HUES6 (cell line): ENCODE measurements around the gene AMN.
"Not testable (repeated sequence)": the region's sequence is repeated elsewhere in the genome, so short reads cannot be mapped to it uniquely, and the experiment has no call there.

ENCODE experiments used
- H3K27ac ChIP-seq: 2 replicates; pipeline ENCODE4 v1.7.0; 2013; ENCODE audit warnings: low read depth, mild to moderate bottlenecking, low read length, inconsistent platforms
- H3K27me3 ChIP-seq: 2 replicates; pipeline ENCODE4 v1.6.1; 2013; ENCODE audit warnings: low read length; ENCODE audit not compliant: control insufficient read depth, insufficient read depth
- H3K36me3 ChIP-seq: 2 replicates; pipeline ENCODE4 v1.6.1; 2013; ENCODE audit warnings: low read length; ENCODE audit not compliant: control insufficient read depth, insufficient read depth
- H3K4me1 ChIP-seq: 2 replicates; pipeline ENCODE4 v1.6.1; 2013; ENCODE audit warnings: low read length; ENCODE audit not compliant: control insufficient read depth, insufficient read depth
- H3K4me3 ChIP-seq: 2 replicates; pipeline ENCODE4 v1.5.1; 2013; ENCODE audit warnings: low read depth, low read length
- H3K9ac ChIP-seq: one replicate; pipeline ENCODE4 v1.6.1; 2013; ENCODE audit warnings: mild to moderate bottlenecking, low read length
- H3K9me3 ChIP-seq: 2 replicates; pipeline ENCODE4 v1.6.1; 2013; ENCODE audit warnings: low read depth, low read length; ENCODE audit not compliant: control insufficient read depth, insufficient read depth

The AMN gene

DNA sequence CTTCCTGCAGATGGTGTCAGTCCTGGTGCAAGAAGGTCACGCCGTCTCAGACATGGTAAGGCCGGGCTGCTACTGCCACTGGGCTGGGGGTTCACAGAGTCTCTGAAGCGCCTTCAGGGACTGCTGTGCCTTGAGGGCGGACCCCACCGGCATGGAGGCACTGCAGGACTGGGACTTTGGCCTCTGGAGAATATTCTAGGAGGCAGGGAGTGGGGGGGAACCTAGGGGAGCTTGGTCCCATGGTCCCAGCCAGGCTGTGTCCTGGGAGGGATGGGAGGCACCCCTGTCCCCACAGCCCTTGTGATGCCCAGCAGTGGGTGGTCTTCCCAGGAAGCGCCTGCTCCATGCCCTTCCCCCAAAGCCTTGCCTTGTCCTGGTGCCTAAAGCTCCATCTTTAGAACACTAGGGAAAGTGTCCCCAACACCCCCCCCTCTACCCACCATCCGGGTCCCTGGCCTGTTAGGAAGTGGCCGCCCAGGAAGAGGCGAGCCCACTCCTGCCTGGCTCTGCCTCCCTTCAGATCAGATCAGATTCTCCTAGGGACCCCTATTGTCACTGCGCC lies 1.5 kb downstream of the AMN start:
- Histone ChIP-seq H3K27me3 (peaks cover 89% of the 10 kb centered on the region), H3K4me1 (peaks cover 23% of the 10 kb centered on the region), H3K4me3 (peak overlapping the region; percentile 65), H3K27ac (no peak overlapping the region), H3K36me3 (no peaks in the 10 kb centered on the region), H3K9me3 (no peaks in the 10 kb centered on the region), H3K9ac (no peak overlapping the region)

DNA sequence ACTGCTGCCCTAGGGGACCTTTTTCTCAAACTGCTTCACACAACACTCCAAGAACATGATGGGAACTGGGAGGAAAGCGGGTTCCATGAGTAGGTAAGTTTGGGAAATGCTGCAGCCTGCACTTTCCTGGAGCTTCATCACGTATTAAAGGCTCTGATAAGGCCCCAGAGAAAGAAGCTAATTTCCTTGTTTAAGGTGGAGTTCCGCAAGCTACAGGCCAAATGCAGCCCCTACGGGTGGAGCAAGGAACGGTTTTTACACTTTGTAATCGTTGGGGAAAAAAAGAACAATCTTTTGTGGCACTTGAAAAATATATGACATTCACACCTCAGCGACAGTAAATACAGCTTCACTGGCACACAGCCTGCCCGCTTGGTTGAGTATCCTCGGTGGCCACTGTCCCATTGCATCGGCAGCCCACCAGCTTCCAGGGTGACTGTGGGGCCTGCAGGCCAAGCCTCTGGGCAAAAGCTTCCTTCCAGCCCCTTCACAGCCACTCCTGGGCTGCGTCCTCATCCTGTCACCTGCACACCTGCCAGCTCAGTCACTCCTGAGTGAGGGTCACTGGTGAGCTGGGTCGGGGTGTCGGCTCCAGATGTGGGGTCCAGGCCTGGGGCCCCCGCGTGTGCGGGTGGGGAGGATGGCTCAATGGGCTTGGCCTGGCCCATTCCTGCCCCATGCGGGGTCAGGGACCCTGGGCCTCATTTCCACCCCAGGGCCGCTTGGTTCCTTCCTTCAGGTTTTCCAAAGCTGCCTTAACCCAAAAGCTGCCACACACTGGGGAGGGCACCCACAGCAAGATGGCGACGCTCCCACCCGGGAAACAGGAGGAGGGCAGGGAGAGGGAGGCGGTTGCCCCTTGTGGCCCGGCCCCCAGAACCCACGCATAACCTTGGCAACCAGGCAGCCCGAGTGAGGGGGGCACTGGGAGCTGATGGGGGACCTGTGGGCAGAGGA lies 2.4 kb downstream of the AMN start:
- no peak overlapping the region for H3K9ac ChIP-seq
- peaks cover 98% of the 10 kb centered on the region for H3K27me3 ChIP-seq
- no peak overlapping the region for H3K27ac ChIP-seq
- no peaks in the 10 kb centered on the region for H3K36me3 ChIP-seq
- no peak overlapping the region for H3K4me3 ChIP-seq
- H3K9me3 ChIP-seq: no peaks in the 10 kb centered on the region
- H3K4me1 ChIP-seq: peaks cover 23% of the 10 kb centered on the region

DNA sequence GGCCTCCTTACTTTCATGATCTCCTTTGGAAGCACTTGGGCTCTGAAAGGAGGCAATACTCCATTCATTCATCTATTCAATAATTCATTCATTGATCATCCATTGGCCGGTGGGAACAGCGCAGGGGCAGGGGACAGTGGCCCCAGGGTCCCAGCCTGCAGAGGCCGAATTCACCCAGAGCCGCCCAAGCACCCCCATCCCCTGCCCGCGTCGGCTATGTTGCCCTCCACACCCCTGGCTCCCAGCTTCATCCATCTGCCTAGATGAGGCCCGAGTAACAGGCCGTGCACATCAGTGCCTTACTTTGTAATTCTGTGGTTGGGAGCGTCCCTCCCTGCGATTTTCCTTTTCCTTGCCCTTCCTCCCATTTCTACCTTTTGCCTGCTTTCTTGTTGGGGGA lies 3.2 kb downstream of the AMN start:
- Histone ChIP-seq H3K27me3 (peaks cover 99% of the 10 kb centered on the region), H3K4me1 (peaks cover 25% of the 10 kb centered on the region), H3K27ac (no peak overlapping the region), H3K9me3 (no peaks in the 10 kb centered on the region), H3K9ac (no peak overlapping the region), H3K4me3 (no peak overlapping the region), H3K36me3 (no peaks in the 10 kb centered on the region)

DNA sequence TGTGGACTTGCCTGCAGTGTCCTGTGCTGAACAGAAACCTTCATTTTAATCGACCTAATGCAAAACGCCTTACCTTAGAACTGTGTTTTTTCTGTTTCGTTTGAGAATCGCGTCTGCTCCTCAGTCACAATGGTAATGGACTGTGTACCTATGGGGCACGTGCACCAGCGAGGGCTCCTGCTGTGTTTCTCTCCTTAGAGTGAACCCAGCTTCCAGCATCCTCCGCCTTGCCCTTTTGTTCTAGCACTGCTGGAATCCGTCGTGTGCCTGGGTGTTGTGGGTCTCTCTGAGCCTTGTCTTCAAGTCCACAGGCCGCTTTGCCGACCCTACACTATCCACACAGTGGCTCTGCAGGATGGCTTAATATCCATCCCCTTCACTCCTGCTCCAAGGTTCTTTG lies 3.6 kb downstream of the AMN start:
- Histone ChIP-seq H3K4me3 (no peak overlapping the region), H3K4me1 (peaks cover 27% of the 10 kb centered on the region), H3K36me3 (no peaks in the 10 kb centered on the region), H3K9ac (no peak overlapping the region), H3K27ac (no peak overlapping the region), H3K9me3 (no peaks in the 10 kb centered on the region), H3K27me3 (peaks cover 99% of the 10 kb centered on the region)

DNA sequence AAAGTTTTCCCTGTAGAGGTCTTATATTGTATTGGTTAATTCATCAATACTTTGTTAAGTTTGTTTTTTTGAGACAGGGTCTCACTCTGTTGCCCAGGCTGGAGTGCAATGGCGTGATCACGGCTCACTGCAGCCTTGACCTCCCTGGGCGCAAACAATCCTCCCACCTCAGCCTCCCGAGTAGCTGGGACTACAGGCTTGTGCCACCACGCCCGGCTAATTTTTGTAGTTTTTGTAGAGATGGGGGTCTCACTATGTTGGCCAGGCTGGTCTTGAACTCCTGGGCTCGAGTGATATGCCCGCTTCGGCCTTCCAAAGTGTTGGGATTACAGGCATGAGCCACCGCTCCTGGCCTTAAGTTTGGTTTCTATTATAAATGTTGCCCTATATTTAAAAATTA lies 4.4 kb downstream of the AMN start:
- Histone ChIP-seq H3K27me3 (peaks cover 99% of the 10 kb centered on the region), H3K4me1 (peaks cover 27% of the 10 kb centered on the region)
- H3K27ac ChIP-seq, H3K9me3 ChIP-seq, H3K4me3 ChIP-seq, H3K36me3 ChIP-seq, H3K9ac ChIP-seq: not testable (repeated sequence)

DNA sequence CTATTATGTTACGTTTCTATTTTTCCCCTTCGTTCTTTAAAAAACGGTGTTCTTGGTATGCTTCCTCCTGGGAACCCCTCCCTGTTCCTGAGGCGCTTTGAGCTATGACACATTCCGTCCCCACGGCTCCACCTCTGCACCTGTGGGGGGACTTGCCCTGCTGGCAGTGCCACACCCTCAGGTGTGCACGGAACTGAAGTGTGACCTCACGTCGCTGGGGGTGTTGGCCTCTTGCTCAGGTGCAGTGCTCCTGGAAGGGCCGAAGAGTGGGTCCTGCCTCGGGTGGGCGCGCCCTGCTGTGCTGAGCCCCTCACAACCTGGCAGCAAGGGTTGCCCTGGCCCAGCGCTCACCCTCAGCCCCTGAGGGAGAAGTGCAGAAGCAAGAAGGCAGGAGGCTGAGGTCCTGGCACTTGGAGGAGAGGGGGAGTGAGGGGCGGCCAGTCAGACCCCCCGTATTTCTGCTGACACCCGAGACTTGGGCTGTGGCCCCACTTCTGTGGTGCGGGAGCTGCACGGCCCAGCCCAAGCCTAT lies 4.9 kb downstream of the AMN start:
- Histone ChIP-seq H3K27ac (no peak overlapping the region), H3K4me1 (peaks cover 27% of the 10 kb centered on the region), H3K9me3 (no peaks in the 10 kb centered on the region), H3K9ac (peak overlapping the region; percentile 49), H3K36me3 (no peaks in the 10 kb centered on the region), H3K27me3 (peaks cover 96% of the 10 kb centered on the region), H3K4me3 (peak overlapping the region; percentile 92)

DNA sequence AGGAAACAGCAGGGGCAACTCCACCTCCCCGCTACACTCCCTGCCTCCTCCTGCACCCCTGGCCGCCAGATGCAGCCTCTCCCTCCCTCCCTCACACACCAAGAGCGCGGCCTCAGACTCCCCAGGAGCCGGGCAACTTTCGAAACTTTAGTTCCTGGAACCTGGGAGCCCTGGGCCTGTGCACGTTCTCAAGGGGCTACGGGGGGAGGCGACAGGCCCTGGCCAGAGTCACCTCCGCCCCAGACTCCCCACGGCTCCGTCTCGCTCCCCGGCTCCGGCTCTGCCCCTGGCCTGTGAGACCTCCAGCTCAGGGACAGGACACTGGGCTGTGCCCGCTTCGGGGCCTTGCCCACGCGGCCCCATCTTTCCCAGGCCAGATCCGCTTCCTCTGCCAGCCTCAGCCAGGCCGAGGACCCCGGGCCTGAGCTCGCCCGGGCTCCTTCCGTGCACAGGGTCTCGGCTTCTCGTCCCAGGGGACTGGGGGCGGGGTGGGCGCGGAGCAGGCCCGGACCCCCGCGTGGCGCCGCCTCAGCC lies 5.5 kb downstream of the AMN start:
- Histone ChIP-seq H3K36me3 (peaks cover 2% of the 10 kb centered on the region), H3K9ac (peak overlapping the region; percentile 49), H3K4me1 (peaks cover 27% of the 10 kb centered on the region), H3K9me3 (no peaks in the 10 kb centered on the region), H3K27me3 (peaks cover 91% of the 10 kb centered on the region), H3K27ac (no peak overlapping the region), H3K4me3 (peak overlapping the region; percentile 92)

DNA sequence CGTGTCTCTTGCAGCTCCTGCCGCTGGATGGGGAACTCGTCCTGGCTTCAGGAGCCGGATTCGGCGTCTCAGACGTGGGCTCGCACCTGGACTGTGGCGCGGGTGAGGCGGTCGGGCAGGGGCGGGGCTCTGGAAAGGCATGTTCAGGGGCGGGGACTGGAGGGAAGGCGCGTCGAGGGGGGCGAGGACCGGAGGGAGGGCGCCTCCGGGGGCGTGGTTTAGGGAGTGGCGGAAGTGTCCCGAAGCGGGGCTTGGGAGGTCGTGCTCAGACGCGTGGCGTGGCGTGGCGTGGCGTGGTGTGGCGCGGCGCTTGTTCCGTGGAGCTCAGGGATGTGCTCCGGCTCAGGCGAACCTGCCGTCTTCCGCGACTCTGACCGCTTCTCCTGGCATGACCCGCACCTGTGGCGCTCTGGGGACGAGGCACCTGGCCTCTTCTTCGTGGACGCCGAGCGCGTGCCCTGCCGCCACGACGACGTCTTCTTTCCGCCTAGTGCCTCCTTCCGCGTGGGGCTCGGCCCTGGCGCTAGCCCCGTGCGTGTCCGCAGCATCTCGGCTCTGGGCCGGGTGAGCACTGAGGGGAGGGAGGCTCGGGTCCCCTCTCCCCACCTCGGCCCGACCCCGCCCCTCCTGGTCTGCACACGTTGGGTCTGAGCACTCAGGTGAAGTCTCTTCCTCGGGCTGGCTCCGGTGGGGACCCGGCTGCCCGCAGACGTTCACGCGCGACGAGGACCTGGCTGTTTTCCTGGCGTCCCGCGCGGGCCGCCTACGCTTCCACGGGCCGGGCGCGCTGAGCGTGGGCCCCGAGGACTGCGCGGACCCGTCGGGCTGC lies 6.2 kb downstream of the AMN start:
- Histone ChIP-seq H3K4me3 (peak overlapping the region; percentile 92), H3K27ac (no peak overlapping the region), H3K27me3 (peaks cover 84% of the 10 kb centered on the region), H3K4me1 (peaks cover 26% of the 10 kb centered on the region), H3K9ac (peak overlapping the region; percentile 49), H3K36me3 (peaks cover 8% of the 10 kb centered on the region), H3K9me3 (no peaks in the 10 kb centered on the region)

DNA sequence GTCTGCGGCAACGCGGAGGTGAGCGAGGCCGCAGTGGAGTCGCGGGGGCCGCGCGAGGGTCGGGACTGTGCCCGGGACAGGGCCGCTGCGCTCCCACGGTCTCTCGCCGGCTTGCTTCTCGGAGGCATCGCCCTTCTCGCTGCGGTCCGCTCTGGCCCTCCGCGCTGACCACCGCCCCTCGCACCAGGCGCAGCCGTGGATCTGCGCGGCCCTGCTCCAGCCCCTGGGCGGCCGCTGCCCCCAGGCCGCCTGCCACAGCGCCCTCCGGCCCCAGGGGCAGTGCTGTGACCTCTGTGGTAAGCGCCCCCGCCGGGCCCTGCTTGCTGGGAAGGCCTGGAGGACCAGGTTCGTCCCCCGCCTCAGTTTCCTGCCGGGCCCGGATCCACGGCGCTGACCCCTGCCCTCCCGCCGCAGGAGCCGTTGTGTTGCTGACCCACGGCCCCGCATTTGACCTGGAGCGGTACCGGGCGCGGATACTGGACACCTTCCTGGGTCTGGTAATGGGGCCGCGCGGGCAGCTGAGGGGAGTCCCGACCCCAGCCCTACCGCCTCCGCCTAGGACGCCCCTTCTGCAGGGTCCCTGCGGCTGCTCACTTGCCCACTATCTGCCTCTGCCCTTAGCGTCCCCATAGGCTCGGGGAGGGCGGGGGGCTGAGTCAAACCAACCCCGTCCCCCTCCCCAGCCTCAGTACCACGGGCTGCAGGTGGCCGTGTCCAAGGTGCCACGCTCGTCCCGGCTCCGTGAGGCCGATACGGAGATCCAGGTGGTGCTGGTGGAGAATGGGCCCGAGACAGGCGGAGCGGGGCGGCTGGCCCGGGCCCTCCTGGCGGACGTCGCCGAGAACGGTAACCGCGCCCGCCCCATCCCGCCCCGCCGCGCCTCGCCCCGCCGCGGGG lies 7.0 kb downstream of the AMN start:
- peaks cover 75% of the 10 kb centered on the region for H3K27me3 ChIP-seq
- no peak overlapping the region for H3K27ac ChIP-seq
- no peaks in the 10 kb centered on the region for H3K9me3 ChIP-seq
- H3K9ac ChIP-seq: no peak overlapping the region
- peaks cover 12% of the 10 kb centered on the region for H3K36me3 ChIP-seq
- H3K4me1 ChIP-seq: peaks cover 17% of the 10 kb centered on the region
- peak overlapping the region; percentile 92 for H3K4me3 ChIP-seq
